Activated naive CD4-positive, alpha-beta T cell (primary cell): Measurements from ENCODE around the gene RNF41.
"Not testable (repeated sequence)": the region's sequence is repeated elsewhere in the genome, so short reads cannot be mapped to it uniquely, and the experiment has no call there.

Experiments used
- DNase-seq, 4 experiments: peaks; one replicate each; lab custom pipeline; 2025; lab: John Stamatoyannopoulos, UW

Gene RNF41

DNA sequence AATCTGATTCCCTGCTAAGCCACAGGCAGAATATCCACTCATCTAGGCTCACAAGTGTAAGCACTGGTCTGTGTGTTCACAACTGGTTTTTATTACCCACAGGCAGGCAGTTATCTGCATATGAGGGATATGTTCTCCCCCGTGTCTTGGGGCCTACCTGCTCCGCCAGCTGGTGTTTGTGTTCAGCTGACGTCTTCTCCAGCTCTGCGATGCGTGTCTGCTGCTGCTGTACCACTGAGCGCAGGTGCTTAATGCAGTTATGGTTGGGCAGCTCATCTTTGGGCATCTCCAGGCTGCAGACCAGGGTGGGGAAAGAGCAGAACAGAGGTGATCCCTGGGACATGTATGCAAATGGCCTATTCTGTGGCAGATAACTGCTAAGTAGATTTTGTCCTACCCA, 13.7 kb downstream of the RNF41 start:
- DNase-seq = no peak

DNA sequence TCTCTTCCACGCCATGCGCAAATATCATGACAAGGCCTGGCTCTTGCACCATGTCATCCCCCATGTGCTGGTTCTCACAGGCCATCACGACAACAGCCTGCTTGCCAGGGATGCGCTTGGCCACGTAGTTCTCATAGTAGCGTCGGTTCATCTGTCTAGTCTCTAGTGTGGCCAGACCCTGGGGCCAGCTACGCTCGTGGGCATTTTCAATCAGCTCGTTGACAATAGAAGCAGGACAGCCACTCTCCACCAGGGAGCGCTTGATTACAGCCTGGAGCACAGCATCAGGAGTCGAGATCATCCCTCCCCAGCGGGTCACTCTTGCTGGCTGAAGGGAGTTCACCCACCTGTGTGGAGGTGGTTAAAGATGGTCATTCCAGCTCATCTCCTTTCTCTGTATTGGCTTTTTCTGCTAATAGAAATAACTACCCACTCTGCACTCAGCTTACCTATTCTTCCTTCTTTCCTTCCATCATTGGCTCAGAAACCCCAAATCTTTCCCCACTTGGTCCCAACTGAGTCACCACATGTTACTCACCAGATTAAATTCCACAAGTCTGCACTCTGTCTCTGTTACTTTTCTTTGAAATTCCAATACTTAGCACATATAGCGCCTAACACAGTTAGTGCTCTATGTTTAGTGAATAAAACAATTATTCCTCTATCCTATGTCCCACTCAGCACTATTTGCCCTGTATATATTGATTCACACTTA, 15.1 kb downstream of the RNF41 start:
- DNase-seq = peak in 2 of 4 experiments; percentile 5 to 19

DNA sequence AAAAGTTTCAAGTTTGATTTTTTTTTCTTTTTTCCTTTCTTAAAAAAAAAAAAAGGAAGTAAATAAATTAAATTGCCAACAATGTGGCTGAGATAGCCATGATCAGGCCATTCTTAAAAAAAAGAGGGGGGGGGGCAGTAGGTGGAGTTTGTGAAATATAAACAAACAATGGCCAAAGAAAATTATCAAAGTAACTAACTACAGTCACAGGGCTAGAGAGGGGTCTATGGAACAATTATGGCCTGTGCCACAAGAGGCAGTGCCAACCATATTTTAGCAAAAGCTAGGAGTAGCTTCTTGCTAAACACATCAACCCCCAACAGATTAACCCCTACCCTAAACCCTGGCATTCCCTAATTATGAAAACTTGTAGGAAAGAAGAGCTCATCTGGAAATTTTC, 16.3 kb downstream of the RNF41 start:
- DNase-seq = no peak

DNA sequence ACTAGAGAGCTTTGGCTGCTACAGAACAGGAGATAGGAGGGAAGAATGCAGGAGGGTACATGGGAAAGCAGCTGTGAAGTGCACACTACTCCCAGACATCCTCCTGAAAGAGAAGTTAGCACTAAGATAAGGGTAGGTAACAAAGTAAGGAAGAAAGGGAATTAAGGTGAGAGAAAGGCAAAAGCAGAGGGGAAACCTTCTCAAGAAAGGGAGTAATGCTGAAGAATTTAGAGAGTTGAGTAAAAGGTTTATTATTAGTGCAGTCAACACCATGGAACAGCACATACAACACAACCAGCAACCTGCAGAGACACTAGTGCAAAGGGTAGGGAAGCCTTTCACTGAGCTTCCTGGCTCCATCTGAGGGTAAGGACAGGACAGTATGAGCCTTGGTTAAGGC, 17.4 kb downstream of the RNF41 start:
- DNase-seq = no peak

DNA sequence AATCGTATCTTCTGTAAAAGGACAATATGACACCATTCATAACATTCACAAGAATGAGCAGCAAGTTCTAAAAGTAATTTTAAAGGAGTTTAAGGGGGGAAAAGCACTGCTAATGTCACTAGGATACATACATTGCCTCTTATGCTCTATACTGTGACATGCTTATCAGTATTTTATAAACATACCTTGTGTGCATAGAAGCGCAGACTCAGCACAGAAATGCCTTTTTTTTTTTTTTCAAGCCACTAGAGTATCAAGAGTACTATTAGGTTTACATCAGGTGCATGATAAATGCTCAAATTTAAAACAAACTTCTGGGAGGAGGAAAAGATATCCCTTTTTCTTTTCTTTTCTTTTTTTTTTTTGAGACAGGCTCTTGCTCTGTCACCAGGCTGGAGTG, 18.9 kb downstream of the RNF41 start:
- no peak for DNase-seq

DNA sequence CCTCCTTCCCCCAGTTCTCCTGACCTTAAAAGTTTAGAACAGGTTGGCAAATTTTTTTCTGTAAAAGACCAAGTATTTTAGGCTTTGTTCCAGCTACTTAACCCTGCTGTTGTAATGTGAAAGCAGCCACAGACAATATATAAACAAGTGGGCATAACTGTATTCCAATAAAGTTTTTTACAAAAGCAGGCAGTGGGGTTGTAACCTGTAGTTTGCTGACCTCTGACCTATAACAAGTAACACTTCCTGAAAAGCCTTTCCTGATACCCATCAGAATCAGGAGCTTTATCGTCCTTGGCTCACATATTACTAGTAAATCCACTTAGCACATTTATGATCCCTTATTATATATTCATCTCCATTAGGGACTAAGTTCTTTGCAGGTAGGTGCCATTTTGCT, 19.4 kb downstream of the RNF41 start:
- DNase-seq = no peak

DNA sequence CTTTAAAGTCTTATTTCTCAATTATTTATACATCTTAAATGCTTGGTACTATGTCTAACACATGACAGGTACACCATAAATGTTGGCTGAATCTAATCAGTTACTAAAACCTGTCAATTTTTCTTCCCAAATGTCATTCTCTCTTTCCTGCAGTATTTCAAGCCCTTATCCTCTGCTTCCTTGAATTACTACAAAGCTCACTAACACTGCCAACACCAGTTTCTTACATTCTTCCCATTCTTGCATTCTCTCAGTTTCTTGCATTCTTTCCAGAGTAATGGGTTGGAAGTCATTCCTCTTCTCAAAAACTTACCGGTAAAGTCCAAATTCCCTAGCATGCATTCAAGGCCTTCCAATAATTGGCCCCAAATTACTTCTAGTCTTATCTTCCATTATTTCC, 22.9 kb downstream of the RNF41 start:
- DNase-seq = no peak

DNA sequence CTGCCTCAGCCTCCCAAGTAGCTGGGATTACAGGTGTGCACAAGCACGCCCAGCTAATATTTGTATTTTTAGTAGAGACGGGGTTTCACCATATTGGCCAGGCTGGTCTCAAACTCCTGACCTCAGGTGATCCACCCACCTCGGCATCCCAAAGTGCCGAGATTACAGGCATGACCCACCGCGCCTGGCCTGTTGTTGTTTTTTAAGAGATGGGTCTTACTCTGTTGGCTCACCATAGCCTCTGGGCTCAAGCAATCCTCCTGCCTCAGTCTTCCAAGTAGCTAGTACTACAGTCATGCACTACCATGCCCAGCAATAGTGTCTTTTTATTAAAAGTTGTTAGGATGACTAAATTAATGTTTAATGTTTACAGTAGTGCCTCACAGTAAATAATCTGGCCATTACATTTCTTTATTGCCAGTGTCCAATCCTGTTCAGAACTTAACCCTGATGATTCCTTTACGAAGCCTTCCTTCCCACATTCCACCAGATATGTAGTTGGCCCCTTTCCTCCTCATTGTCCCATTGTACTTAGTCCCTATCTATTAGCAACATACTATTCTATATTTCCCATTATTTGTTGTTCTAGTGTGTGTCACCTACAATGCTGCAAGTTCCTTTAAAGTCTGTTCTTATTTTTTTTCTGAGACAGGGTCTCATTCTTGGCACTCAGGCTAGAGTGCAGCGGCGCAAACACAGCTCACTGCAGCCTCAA, 23.6 kb downstream of the RNF41 start:
- no peak for DNase-seq

DNA sequence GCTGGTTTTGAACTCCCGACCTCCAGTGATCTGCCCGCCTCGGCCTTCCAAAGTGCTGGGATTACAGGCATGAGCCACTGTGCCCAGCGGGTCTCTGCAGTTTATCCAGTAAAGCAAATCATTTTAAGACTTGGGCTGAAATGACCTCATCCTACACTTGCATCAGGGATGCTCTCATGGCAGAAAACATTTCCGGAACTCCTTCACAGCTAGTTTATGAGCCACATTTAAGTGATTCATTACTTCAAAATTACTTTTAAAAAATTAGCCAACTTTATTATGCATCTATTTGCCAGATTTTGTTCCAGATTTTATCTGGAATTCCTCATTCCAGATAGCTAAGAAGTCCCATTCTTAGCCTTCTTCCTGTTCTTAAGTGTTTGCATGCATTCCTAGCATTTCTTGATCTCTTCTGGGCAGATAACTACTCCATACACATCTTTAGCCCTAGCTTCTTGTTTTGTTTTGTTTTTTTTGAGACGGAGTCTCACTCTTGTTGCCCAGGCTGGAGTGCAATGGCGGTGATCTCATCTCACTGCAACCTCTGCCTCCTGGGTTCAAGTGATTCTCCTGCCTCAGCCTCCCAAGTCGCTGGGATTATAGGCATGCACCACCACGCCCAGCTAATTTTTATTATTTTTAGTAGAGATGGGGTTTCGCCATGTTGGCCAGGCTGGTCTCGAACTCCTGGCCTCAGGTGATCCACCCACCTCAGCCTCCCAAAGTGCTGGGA, 24.7 kb downstream of the RNF41 start:
- DNase-seq = not testable (repeated sequence)

DNA sequence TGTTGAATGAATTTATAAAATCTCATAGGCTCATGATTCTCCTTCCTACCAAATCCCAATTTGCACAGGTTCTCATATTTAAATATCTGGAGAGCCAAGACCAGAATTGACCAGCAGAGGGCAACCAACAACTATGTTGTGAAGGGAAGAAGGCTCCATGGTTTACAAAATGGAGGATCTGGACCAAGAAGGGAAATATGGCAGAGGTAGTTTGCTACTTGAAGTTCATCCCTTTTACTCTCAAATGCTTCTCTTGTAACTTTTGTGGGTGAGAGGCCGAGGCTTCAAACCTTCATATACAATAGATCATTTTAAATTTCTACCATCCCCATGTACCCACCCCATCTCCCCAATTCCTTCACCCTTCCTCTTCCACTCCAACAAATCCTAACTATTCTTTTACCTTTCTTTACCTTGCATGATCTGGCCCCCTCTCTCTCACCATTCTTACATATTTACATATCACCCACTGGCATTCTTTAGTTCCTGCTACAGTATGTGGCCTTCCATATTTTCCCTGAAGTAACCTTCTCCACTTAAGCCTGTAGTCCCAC, 28.6 kb downstream of the RNF41 start:
- DNase-seq = peak; percentile 7 to 48 (median 24)

DNA sequence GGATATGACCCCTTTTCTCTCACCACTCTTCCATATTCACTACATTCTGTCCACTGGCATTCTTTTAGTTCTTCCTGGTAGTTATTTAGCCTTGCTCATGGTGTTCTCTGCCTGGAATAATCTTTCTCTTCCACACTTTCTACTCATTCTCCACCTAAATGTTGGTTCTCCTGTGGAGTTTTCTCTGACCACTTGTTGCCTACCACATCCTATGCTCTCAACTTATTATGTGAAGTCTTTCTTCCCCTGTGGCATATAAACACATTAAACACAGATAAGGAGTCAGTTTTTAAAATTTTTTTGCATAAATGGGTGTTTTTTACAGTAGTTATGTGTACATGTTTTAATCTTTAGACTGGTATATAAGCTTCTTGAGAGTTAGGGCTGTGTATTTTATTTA, 29.1 kb downstream of the RNF41 start:
- DNase-seq = no peak

DNA sequence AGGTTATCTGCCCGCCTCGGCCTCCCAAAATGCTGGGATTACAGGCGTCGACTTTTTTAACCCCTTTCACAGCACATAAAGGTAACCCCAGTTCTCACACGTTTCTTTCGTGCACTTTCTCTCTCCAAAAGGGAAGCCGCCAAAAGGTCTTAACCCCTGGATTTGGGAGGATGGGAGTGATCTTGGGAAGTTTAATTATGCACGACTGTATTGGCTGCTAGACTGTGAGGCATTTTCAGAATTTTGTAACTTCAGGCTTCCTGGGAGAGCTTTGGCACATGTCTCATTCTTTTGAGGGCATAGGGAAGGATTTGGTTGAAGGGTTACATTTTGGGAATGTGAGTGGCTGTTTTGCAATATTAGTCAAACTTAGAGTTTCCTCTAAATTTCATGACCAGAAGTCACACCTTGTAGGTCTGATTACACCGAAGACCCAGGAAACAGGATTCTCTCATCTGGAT, 31.0 kb downstream of the RNF41 start:
- no peak for DNase-seq

DNA sequence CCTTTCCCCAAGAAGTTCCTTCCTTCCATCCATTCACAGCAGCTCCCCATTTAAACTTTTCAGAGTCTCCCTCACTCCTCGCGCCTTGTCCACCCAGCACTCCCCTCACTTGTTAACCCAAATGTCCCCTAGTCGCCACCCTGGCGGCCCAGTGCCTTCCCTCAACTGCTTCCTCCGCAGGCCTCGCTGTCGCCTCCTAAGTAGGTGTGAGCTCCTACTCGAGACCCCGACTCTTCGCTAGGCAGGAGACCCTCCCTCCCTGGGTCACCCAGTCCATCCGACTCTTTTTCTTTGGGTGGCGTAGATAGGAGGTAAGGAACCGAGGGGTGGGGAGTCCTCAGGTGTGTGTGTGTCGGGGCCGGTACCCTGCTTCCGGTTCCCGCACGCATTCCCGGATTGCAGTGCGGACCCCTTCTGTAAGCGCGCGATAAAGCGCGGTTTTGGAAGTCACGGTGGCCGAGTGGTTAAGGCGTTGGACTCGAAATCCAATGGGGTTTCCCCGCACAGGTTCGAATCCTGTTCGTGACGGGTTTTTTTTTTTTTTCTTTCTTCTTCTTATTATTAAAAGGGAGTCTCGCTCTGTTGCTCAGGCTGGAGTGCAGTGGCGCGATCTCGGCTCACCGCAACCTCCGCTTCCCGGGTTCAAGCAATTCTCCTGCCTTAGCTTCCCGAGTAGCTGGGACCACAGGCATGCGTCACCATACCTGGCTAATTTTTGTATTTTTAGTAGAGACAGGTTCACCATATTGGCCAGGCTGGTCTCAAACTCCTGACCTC, 31.6 kb downstream of the RNF41 start:
- DNase-seq = peak; percentile 55 to 88 (median 75)

DNA sequence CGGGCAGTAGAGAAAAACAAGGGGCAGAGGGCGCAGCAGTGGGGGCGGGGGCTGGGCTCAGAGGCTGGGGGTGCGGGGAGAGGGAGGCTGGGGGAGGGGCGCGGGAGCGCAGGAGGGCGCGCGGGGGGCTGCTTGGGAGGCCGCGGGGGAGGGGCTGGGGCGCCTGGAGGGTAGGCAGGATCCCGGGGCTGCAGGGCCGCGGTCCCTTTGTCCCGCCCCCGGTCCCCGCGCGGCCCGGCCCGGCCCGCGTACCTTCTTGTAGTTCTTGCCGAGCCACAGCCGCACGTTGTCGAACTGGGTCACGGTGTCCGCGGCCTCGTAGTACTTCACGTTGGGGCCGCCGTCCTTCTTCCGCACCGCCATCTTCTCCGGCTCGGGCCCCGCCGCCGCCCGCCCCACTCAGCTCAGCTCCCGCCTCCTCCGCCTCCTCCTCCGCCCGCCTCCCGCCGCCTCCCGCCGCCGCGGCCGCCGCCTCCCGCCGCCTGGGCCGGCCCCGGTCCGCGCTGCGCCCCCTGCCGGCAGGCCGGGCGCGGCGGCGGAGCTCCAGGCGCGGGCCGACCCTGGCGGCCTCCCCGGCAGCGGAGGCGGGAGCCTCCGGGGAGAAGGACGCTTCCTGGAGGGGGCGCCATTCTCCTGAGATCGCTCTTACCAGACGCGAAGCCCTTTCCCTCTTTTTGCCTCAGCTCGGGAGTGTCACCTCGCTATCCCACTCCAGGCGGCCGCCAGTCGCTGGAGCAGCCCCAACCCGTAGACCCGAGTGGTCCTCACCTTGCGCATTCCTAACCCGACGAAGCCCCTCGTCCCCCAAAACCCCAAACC, 32.4 kb downstream of the RNF41 start, which contains the start of gene SMARCC2:
SMARCC2 (minus strand) TSS at position 385 of the 819 bp plus-strand sequence; CDS start at position 363, 22 bp downstream.
- peak; percentile 65 to 81 (median 70) for DNase-seq

DNA sequence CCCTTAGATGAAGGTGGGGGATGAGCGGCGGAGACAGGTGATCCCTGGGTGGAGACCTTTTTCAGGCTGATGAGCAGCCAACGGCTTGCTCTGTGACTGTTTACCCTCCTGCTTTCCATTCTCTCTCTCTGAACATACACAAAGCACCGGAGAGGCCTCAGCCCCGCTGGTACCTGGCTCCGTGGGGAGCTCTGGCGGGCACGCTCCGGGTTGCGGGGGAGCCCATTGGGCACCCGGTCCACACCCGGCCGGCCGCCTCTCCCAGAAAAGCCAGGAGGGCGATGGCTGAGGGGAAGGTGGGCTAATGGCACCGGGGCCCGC, 33.0 kb downstream of the RNF41 start:
- no peak for DNase-seq

DNA sequence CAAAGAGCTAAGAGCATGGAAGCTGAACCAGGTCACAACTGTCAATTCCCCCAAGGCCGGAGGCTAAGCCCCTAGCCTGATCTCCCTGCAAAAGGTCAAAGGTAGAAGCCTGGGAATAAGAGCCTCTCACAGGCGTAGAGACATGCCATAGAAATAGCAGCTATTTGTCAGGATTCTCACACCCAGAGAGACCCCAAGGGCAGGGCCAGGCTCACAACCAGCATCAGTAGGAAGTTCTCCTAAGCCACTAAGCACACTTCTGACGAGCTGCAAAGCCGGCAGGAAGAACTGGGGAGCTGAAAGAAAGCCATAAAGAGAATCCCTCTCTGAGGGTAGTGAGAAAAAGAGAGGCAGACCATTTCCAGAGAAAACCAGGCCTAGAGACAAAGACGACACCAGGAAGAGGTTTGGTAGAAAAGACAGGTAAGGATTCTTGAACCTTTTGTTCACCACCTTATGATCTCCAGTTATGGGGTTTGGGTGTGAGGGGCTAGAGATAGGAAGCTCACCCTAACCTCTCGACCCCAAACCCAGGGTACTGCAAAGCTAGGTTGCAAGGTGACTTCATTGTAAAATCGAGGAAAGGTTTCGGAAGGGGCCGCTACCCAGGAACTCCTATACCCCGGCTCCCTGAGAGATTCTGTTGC, 33.5 kb downstream of the RNF41 start:
- no peak for DNase-seq

DNA sequence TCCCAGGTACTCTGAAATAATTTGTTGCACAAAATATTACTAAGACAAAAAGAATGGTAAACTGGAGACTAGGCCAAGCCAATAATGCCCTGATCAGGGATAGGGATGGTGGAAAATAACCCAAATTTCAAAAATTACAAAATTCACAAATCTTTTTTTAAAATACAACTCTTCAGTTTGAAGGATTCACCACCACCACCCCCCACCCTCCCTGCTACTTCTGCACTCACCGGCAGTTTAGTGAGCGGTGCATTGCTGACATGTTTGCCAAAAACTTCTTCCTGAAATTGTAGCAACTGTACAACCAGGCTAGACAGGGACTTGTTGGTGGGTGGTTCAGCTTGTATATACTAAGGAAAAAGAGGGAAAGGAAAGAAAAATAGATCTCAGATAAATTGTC, 34.8 kb downstream of the RNF41 start:
- DNase-seq = no peak

DNA sequence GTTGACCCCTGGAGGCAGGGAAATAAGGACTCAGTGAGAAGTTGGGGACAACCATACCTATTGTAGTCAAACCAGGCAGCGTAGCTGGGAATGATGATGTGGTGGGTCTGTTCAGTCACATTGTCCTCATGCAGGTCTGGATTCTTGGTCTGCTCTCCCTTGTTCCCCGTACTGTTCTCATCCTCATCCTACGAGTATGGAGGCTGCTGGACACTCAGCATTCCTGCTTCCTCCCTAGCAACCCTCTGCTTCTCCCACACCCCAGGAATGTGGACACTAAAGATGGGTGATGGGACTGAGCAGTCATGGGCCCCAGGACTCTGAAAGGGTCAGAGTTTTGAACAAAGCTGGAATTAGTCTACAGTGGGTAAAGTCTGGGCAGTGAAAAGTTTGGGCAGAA, 43.4 kb downstream of the RNF41 start:
- DNase-seq = no peak

DNA sequence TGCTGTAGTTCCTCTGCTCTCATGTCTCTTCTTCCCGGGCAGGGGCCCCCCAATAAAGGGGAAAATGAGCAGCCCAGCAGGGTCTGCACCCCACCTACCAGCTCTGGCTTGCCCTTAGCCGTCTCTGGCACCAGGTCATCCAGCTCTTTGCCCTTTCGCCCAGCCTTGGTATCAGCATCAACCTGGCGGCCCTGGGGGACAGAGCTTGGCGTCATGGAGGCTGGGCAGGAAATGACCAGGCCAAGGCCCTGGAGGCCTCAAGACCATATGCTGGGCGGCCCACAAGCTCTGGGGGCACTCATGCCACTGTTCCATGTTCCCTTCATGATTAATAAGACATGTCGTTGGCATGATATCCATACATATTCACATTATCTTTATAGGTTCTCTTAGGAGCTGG, 48.9 kb downstream of the RNF41 start:
- no peak for DNase-seq

DNA sequence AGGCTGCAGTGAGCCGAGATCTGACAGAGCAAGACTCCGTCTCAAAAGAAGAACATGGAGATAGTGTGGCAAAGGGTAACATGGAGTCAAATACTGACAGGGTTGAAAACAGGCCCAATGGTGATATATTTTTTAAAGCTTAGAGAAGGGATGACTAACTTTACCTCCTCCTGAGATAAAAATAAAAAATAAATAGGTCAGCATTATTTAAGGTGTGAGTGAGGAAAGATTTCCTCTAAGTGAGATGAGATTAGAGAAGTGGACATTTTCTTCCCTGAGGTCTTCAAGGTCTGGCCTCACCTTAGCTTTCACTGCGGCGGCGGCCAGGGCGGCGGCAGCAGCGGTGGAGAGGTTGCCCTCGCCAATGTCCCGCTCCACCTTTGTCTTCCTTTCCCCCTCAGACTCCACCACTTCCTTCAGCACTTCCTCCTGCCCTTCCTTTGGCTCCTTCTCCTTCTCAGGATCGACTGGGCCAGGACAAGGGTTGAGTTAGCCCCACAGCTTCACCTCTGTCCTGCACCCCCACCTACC, 52.4 kb downstream of the RNF41 start:
- no peak for DNase-seq
